Measurements from ENCODE around the gene MTG2. TPM values are rescaled to one million over a fixed set of nuclear protein-coding genes. Genes with fewer than 3 reads are reported as not detected.
A peak's percentile ranks its signal among the peaks of the same experiment; 100 is the strongest.

MTG2 gene
- total and polyA plus RNA-seq, 11 donors: 20.7 to 40.7 (median 27.9) TPM

- Histone ChIP-seq H3K4me1 (peaks cover 9 to 54% (median 42%) of the 10 kb centered on the region in 12 donors), H3K9me3 (no peaks in the 10 kb centered on the region), H3K4me3 (no peak overlapping the region), H3K27ac (no peak overlapping the region), H3K36me3 (peaks cover 0 to 85% (median 75%) of the 10 kb centered on the region in 9 donors), H3K27me3 (no peaks in the 10 kb centered on the region)
- ATAC-seq (no peak), DNase-seq (no peak)
- TF ChIP-seq POLR2A (IDR thresholded peaks at IDR 0.05): no peak
- TF ChIP-seq CTCF (IDR thresholded peaks at IDR 0.05): no peak
- intact Hi-C loops (cut with DNase I): loop anchor here in 9 of 10 donors (2.0 to 5.0 kb wide), 5 partner anchors 75 to 127 kb away; no protein-coding TSS in a partner anchor
- 67 to 76% (median 69%) methylated on average over 8 of the region's 8 CpGs for WGBS, 4 donors
These were observed 45.2 kb upstream of the MTG2 start for GRCh38 chr20:62137478-62138203.

- H3K9me3 ChIP-seq: no peaks in the 10 kb centered on the region
- H3K27me3 ChIP-seq: no peaks in the 10 kb centered on the region
- no peak overlapping the region for H3K4me3 ChIP-seq
- H3K27ac ChIP-seq: peak overlapping the region in 1 of 12 donors; percentile 14
- DNase-seq (no peak), ATAC-seq (no peak)
- intact Hi-C loops (cut with DNase I): loop anchor here in 9 of 10 donors (5.0 kb wide), 4 partner anchors 76 to 126 kb away; no protein-coding TSS in a partner anchor
- TF ChIP-seq POLR2A (IDR thresholded peaks at IDR 0.05) (no peak), CTCF (IDR thresholded peaks at IDR 0.05) (no peak)
- H3K4me1 ChIP-seq: peaks cover 6 to 49% (median 37%) of the 10 kb centered on the region in 12 donors
- peaks cover 0 to 79% (median 72%) of the 10 kb centered on the region in 9 donors for H3K36me3 ChIP-seq
- 50 to 87% (median 66%) methylated on average over 10 to 11 of the region's 11 CpGs for WGBS, 4 donors
These were observed 44.7 kb upstream of the MTG2 start for GRCh38 chr20:62138204-62138543.

GRCh38 chr20:62138912-62139311 lies 43.9 kb upstream of the MTG2 start:
- no peaks in the 10 kb centered on the region for H3K27me3 ChIP-seq
- intact Hi-C loops (cut with DNase I): loop anchor here in 9 of 10 donors (5.0 kb wide), 4 partner anchors 77 to 127 kb away; no protein-coding TSS in a partner anchor
- peaks cover 0 to 72% (median 68%) of the 10 kb centered on the region in 9 donors for H3K36me3 ChIP-seq
- no peaks in the 10 kb centered on the region for H3K9me3 ChIP-seq
- DNase-seq (no peak), ATAC-seq (no peak)
- peak overlapping the region in 1 of 12 donors; percentile 14 for H3K27ac ChIP-seq
- TF ChIP-seq POLR2A (IDR thresholded peaks at IDR 0.05): no peak
- 88 to 94% (median 90%) methylated on average over 10 of the region's 10 CpGs for WGBS, 4 donors
- peaks cover 6 to 42% (median 30%) of the 10 kb centered on the region in 12 donors for H3K4me1 ChIP-seq
- no peak overlapping the region for H3K4me3 ChIP-seq

GRCh38 chr20:62139636-62140035 lies 43.2 kb upstream of the MTG2 start:
- Histone ChIP-seq H3K4me1 (peaks cover 6 to 38% (median 26%) of the 10 kb centered on the region in 12 donors), H3K36me3 (peaks cover 0 to 65% (median 60%) of the 10 kb centered on the region in 9 donors), H3K27ac (no peak overlapping the region), H3K9me3 (no peaks in the 10 kb centered on the region), H3K4me3 (no peak overlapping the region), H3K27me3 (no peaks in the 10 kb centered on the region)
- DNase-seq: no peak
- intact Hi-C loops (cut with DNase I): loop anchor here in 9 of 10 donors (5.0 to 10.0 kb wide), 11 partner anchors 72 to 248 kb away; partner anchors contain the start of genes TAF4 (in 4 of the 9), RPS21 (in 2 of the 9) and OSBPL2 (in 1 of the 9)
- TF ChIP-seq POLR2A (IDR thresholded peaks at IDR 0.05) (no peak), CTCF (IDR thresholded peaks at IDR 0.05) (no peak)
- no peak for ATAC-seq
- WGBS, 4 donors: 86 to 92% (median 90%) methylated on average over 13 of the region's 13 CpGs
